Measurements from ENCODE around the gene RFC4. TPM values are rescaled to one million over a fixed set of nuclear protein-coding genes. Genes with fewer than 3 reads are reported as not detected.
"Not testable (repeated sequence)": the region's sequence is repeated elsewhere in the genome, so short reads cannot be mapped to it uniquely, and the experiment has no call there.

Gene RFC4
- total RNA-seq, 1 donor from 2014 or later, result 13.1 TPM

DNA sequence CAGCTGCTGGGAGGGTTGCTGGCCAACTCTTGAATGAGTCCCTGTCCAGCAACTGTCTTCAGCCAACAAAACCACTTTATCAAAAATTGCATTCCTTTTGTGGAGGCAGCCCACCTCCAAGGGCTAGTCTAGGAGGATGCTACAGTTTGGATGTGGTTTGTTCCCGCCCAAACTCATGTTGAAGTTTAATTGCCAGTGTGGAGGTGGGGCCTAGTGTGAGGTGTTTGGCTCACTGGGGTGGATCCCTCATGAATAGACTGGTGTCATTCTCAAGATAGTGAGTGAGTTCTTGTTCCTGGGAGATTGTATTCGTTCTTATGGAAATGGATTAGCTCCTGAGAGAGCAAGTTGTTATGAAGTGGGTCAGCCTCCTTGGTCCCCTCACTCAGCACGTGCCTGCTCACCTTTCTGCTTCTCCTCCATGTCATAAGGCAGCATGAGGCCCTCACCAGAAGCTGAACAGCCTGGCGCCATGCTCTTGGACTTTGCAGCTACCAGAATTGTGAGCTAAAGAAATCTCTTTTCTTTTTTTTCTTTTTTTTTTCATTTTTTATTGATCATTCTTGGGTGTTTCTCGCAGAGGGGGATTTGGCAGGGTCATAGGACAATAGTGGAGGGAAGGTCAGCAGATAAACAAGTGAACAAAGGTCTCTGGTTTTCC, 4.2 kb upstream of the RFC4 start:
- FAIRE-seq (no peak), DNase-seq (ENCODE audit: low read depth) (no peak)
- peak overlapping the region; percentile 7 for H3K27ac Mint-ChIP-seq (ENCODE audit: unreplicated experiment)
- H3K4me1 ChIP-seq (ENCODE audit: insufficient read depth, low read length), result peaks cover 12% of the 10 kb centered on the region
- H3K4me3 Mint-ChIP-seq (ENCODE audit: unreplicated experiment), result no peak overlapping the region
- H3K27me3 Mint-ChIP-seq (ENCODE audit: low read depth, unreplicated experiment), result no peaks in the 10 kb centered on the region
- H3K27ac ChIP-seq (ENCODE audit: low read depth, low read length), result no peak overlapping the region
- H3K36me3 ChIP-seq (ENCODE audit: insufficient read depth, low read length), result no peaks in the 10 kb centered on the region
- no peak overlapping the region for H2AFZ ChIP-seq (ENCODE audit: low read depth, low read length)
- no peaks in the 10 kb centered on the region for H3K27me3 ChIP-seq (ENCODE audit: insufficient read depth, low read length)
- no peak overlapping the region for H3K9ac ChIP-seq (ENCODE audit: low read length)
- no peaks in the 10 kb centered on the region for H3K9me3 Mint-ChIP-seq (ENCODE audit: unreplicated experiment)
- no peak overlapping the region for H3K4me2 ChIP-seq (ENCODE audit: low read length)
- TF ChIP-seq CTCF (IDR thresholded peaks at IDR 0.05; ENCODE audit: insufficient read depth, low read depth, low read length) (no peak), EZH2 (IDR thresholded peaks at IDR 0.05; ENCODE audit: insufficient read depth, low read length) (no peak)
- H3K4me3 ChIP-seq (ENCODE audit: insufficient read depth, low read depth, low read length), result no peak overlapping the region
- H3K4me1 Mint-ChIP-seq (ENCODE audit: low read depth, unreplicated experiment), result peaks cover 3% of the 10 kb centered on the region
- H3K36me3 Mint-ChIP-seq (ENCODE audit: low read depth, unreplicated experiment), result no peaks in the 10 kb centered on the region
- H3K9me3 ChIP-seq (ENCODE audit: insufficient read depth, low read depth, low read length), result no peaks in the 10 kb centered on the region
- H4K20me1 ChIP-seq (ENCODE audit: insufficient read depth, low read length), result no peaks in the 10 kb centered on the region
- H3K79me2 ChIP-seq (ENCODE audit: insufficient read depth, low read length), result peaks cover 11% of the 10 kb centered on the region

DNA sequence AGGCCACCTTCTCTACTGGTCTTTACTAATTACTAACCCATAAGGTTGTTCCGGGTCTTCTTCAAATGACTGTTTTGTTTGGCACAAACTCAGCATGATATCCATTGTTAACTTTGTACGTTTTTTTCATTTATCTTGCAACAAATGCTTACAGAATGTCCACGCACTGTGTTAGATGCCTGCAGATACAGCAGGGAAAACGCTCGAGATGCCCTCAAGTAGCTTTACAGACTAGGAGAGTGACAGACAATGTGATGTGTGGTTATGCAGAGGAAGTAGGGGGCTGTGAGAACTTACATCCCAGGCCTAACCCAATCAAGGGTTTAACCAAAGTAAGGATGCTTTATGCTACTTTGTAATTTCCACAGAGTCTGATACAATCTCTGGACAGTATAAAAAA, 949 bp upstream of the RFC4 start:
- H3K4me2 ChIP-seq (ENCODE audit: low read length), result peak overlapping the region; percentile 93
- Mint-ChIP-seq H3K4me1 (ENCODE audit: low read depth, unreplicated experiment) (no peaks in the 10 kb centered on the region), H3K4me3 (ENCODE audit: unreplicated experiment) (peak overlapping the region; percentile 92), H3K36me3 (ENCODE audit: low read depth, unreplicated experiment) (no peaks in the 10 kb centered on the region), H3K9me3 (ENCODE audit: unreplicated experiment) (no peaks in the 10 kb centered on the region), H3K27ac (ENCODE audit: unreplicated experiment) (no peak overlapping the region), H3K27me3 (ENCODE audit: low read depth, unreplicated experiment) (no peaks in the 10 kb centered on the region)
- H3K9me3 ChIP-seq (ENCODE audit: insufficient read depth, low read depth, low read length), result no peaks in the 10 kb centered on the region
- H3K36me3 ChIP-seq (ENCODE audit: insufficient read depth, low read length), result no peaks in the 10 kb centered on the region
- no peaks in the 10 kb centered on the region for H3K27me3 ChIP-seq (ENCODE audit: insufficient read depth, low read length)
- no peak overlapping the region for H2AFZ ChIP-seq (ENCODE audit: low read depth, low read length)
- FAIRE-seq (no peak), DNase-seq (ENCODE audit: low read depth) (no peak)
- no peak overlapping the region for H3K27ac ChIP-seq (ENCODE audit: low read depth, low read length)
- H3K4me3 ChIP-seq (ENCODE audit: insufficient read depth, low read depth, low read length), result peak overlapping the region; percentile 99
- no peak overlapping the region for H3K9ac ChIP-seq (ENCODE audit: low read length)
- peaks cover 22% of the 10 kb centered on the region for H3K79me2 ChIP-seq (ENCODE audit: insufficient read depth, low read length)
- peaks cover 15% of the 10 kb centered on the region for H3K4me1 ChIP-seq (ENCODE audit: insufficient read depth, low read length)
- no peaks in the 10 kb centered on the region for H4K20me1 ChIP-seq (ENCODE audit: insufficient read depth, low read length)
- TF ChIP-seq EZH2 (IDR thresholded peaks at IDR 0.05; ENCODE audit: insufficient read depth, low read length) (no peak), CTCF (IDR thresholded peaks at IDR 0.05; ENCODE audit: insufficient read depth, low read depth, low read length) (no peak)

- not testable (repeated sequence) for H3K27me3 Mint-ChIP-seq (ENCODE audit: low read depth, unreplicated experiment); H3K27me3 ChIP-seq (ENCODE audit: insufficient read depth, low read length); DNase-seq (ENCODE audit: low read depth); H3K9me3 ChIP-seq (ENCODE audit: insufficient read depth, low read depth, low read length); H3K9me3 Mint-ChIP-seq (ENCODE audit: unreplicated experiment); H3K27ac Mint-ChIP-seq (ENCODE audit: unreplicated experiment); H3K36me3 Mint-ChIP-seq (ENCODE audit: low read depth, unreplicated experiment); H3K4me2 ChIP-seq (ENCODE audit: low read length); H3K36me3 ChIP-seq (ENCODE audit: insufficient read depth, low read length); H3K9ac ChIP-seq (ENCODE audit: low read length); H3K4me1 Mint-ChIP-seq (ENCODE audit: low read depth, unreplicated experiment); H3K4me3 ChIP-seq (ENCODE audit: insufficient read depth, low read depth, low read length); H2AFZ ChIP-seq (ENCODE audit: low read depth, low read length); H4K20me1 ChIP-seq (ENCODE audit: insufficient read depth, low read length); FAIRE-seq; H3K4me3 Mint-ChIP-seq (ENCODE audit: unreplicated experiment); H3K27ac ChIP-seq (ENCODE audit: low read depth, low read length)
- H3K4me1 ChIP-seq (ENCODE audit: insufficient read depth, low read length), result peaks cover 15% of the 10 kb centered on the region
- H3K79me2 ChIP-seq (ENCODE audit: insufficient read depth, low read length), result peaks cover 22% of the 10 kb centered on the region
Measured at GRCh38 chr3:186803447-186803846, 2.8 kb downstream of the RFC4 start.

Measured in astrocyte (in vitro differentiated cells and primary cell).